Brain microvascular endothelial cell (primary cell): Measurements from ENCODE around the gene EDEM1.
"Not testable (repeated sequence)": the region's sequence is repeated elsewhere in the genome, so short reads cannot be mapped to it uniquely, and the experiment has no call there.

Experiments used
- DNase-seq: peaks from one replicate; pipeline ENCODE4 v3.0.0-alpha.2; 2020
- H3K27ac ChIP-seq: fragments of 250-450 bp; sonication (Bioruptor Pico); 2 replicates; pipeline ENCODE4 v1.5.1; 2020; ENCODE audit warnings: mild to moderate bottlenecking, moderate library complexity
- H3K27me3 ChIP-seq: fragments of 250-450 bp; sonication (Bioruptor Pico); replicated peaks from 2 replicates; pipeline ENCODE4 v1.5.1; 2020; ENCODE audit warnings: mild to moderate bottlenecking
- H3K36me3 ChIP-seq: fragments of 250-450 bp; sonication (Bioruptor Pico); replicated peaks from 2 replicates; pipeline ENCODE4 v1.5.1; 2020; ENCODE audit warnings: mild to moderate bottlenecking
- H3K4me3 ChIP-seq: 2 replicates; pipeline ENCODE4 v1.5.1; 2011; ENCODE audit warnings: low read depth, mild to moderate bottlenecking, control low read depth, low read length, moderate library complexity
- in situ Hi-C: cut with HindIII; loops from 2 replicates; pipeline ENCODE4 v1.10.0; 2017; ENCODE audit warnings: low sequenced_read_pairs, low pct_ligation_motif_present
- TF ChIP-seq, protein P1 (sequence below): IDR thresholded peaks from 2 replicates; pipeline ENCODE4 v1.5.1; 2011; ENCODE audit warnings: low read depth, mild to moderate bottlenecking, moderate library complexity, low read length, control low read depth, inconsistent platforms; ENCODE audit errors: missing control alignments

Gene EDEM1

DNA sequence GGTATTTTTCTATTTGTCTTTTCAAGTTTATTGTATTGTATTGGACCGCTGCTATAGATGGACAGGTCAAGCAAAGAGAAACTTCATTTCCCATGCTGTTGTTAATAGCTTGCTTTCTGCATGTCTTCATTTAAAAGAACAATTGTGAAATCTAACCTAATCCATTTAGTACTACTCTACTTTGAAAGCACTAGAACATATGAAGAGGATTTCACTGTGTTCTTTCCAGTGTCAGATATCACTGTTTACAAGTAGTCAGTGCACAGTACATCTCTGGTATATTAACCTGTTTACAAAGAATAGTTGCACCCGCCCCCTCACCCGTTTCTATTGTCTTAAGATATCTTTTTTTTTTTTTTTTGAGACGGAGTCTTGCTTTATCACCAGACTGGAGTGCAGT, 21.8 kb upstream of the EDEM1 start:
- H3K4me3 ChIP-seq = no peak overlapping the region
- no peaks in the 10 kb centered on the region for H3K27me3 ChIP-seq
- H3K36me3 ChIP-seq = no peaks in the 10 kb centered on the region
- DNase-seq = no peak
- in situ Hi-C loops = no loop called here
- no peak overlapping the region for H3K27ac ChIP-seq
- TF ChIP-seq, protein P1, sequence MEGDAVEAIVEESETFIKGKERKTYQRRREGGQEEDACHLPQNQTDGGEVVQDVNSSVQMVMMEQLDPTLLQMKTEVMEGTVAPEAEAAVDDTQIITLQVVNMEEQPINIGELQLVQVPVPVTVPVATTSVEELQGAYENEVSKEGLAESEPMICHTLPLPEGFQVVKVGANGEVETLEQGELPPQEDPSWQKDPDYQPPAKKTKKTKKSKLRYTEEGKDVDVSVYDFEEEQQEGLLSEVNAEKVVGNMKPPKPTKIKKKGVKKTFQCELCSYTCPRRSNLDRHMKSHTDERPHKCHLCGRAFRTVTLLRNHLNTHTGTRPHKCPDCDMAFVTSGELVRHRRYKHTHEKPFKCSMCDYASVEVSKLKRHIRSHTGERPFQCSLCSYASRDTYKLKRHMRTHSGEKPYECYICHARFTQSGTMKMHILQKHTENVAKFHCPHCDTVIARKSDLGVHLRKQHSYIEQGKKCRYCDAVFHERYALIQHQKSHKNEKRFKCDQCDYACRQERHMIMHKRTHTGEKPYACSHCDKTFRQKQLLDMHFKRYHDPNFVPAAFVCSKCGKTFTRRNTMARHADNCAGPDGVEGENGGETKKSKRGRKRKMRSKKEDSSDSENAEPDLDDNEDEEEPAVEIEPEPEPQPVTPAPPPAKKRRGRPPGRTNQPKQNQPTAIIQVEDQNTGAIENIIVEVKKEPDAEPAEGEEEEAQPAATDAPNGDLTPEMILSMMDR = no peak

DNA sequence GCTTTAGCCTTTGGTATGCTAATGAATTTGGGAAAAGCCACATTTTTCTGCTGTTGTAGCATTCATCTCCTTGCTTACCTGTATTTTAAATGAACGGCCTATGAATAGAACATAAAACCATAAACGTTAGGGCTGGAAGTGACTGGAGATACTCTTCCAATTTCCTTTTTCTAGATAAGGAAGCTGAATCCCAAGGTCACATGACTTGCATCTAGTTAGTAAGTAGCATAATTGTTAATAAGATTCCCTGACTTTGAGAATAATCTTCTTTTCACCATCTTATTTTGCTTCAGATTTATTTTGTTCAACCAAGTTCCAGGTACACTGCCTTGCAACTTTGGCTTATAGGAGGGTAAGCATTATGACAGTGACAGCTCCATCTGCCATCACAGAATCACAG, 20.7 kb upstream of the EDEM1 start:
- no peaks in the 10 kb centered on the region for H3K27me3 ChIP-seq
- no peak overlapping the region for H3K4me3 ChIP-seq
- peaks cover 4% of the 10 kb centered on the region for H3K36me3 ChIP-seq
- TF ChIP-seq, protein P1 = no peak
- DNase-seq = no peak
- H3K27ac ChIP-seq = no peak overlapping the region
- in situ Hi-C loops = no loop called here

DNA sequence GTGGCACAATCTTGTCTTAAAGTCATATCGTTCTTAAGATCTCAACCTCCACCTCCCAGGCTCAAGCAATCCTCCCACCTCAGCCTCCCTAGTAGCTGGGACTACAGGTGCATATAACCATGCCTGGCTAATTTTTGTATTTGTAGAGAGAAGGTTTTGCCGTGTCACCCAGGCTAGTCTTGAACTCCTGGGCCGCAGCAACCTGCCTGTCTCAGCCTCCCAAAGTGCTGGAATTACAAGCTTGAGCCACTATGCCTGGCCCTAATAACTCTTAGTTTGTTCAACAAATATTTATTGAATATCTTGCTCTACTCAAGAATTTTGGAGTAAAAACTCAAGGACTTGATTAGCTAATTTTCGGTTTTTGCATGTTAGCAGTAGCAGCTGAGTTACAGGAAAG, 19.4 kb upstream of the EDEM1 start:
- Histone ChIP-seq H3K36me3 (peaks cover 11% of the 10 kb centered on the region), H3K27me3 (no peaks in the 10 kb centered on the region), H3K27ac (no peak overlapping the region), H3K4me3 (no peak overlapping the region)
- in situ Hi-C loops = no loop called here
- DNase-seq = no peak
- TF ChIP-seq, protein P1 = no peak

DNA sequence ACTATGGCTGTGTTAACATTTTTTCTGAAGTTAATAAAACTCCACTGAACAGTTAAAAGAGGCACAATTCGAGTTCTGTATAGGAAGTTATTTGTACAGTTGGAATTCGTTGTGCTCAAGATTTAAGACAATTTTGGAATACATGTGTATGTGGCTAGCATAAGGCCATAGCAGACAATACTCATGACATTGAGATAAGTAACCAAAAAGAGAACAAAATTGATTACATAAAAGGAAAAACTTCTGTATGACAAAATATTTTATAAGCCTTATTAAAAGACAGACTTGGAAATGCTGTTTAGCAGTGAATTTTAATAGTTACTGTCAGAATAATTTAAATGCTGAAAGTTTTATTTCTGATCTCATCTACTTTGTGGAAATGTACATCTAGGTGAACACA, 17.7 kb upstream of the EDEM1 start:
- no peaks in the 10 kb centered on the region for H3K27me3 ChIP-seq
- peaks cover 17% of the 10 kb centered on the region for H3K36me3 ChIP-seq
- in situ Hi-C loops = no loop called here
- no peak overlapping the region for H3K4me3 ChIP-seq
- TF ChIP-seq, protein P1 = no peak
- H3K27ac ChIP-seq = no peak overlapping the region
- DNase-seq = no peak

DNA sequence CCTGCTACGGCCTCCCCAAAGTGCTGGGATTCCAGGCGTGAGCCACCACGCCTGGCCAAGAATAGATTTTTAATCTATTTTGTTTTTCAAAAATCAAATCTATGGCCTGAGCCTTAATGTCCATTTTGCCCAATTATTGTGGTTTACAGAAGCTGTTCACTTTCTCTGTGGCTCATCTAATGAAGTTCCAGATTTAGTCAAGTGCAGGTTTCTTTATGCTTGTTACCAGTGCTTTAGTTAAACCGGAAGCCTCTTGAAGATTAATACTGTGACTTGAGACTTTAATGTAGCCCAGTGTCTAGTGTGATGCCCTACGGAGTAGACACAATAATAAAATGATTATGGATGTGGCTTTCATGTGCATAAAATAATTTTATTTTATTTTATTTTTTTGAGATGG, 16.5 kb upstream of the EDEM1 start:
- Histone ChIP-seq H3K4me3 (no peak overlapping the region), H3K36me3 (peaks cover 19% of the 10 kb centered on the region), H3K27ac (no peak overlapping the region), H3K27me3 (no peaks in the 10 kb centered on the region)
- in situ Hi-C loops = no loop called here
- no peak for DNase-seq
- TF ChIP-seq, protein P1 = no peak

DNA sequence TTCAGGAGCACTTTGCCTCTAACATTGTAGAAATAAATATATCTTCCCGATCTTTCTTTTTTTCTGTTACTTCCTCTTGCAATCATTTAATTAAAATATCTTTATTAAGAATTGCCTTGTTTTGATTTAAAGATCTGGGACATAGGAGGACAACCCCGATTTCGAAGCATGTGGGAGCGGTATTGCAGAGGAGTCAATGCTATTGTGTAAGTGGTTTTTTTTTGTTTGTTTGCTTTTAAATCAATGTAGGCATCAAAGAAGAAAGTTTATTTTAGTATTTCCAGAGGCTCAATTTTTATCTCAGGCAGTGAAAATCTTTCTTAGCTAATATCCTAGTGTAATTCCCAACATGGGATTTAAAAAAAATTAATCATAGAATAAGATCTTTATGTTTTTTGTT, 15.5 kb upstream of the EDEM1 start:
- in situ Hi-C loops = no loop called here
- H3K27me3 ChIP-seq = no peaks in the 10 kb centered on the region
- peaks cover 22% of the 10 kb centered on the region for H3K36me3 ChIP-seq
- no peak overlapping the region for H3K4me3 ChIP-seq
- no peak for DNase-seq
- no peak overlapping the region for H3K27ac ChIP-seq
- TF ChIP-seq, protein P1 = no peak

DNA sequence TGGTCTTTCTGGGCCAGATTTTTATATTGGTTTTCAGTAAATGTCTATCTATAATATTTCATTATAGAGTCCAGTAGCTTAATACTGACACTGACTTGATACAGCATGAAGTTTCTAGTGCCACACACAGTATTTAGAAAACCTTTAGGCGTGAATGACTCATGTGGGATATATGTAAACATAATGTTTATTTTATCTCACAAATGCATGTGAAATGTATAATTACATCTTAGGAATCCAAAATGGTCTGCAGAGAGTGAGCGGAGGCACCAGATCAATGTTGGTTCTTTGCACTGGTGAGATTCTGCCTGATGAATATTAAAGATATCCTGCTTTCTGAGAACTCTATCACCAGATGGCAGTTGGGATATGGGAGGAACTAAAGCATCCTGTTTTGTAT, 8.5 kb upstream of the EDEM1 start:
- H3K27me3 ChIP-seq, DNase-seq, H3K27ac ChIP-seq, H3K4me3 ChIP-seq, in situ Hi-C loops: not testable (repeated sequence)
- H3K36me3 ChIP-seq = peaks cover 36% of the 10 kb centered on the region
